Endodermal cell (in vitro differentiated cells): Measurements from ENCODE around the gene ZNF593OS. TPM values are rescaled to one million over a fixed set of nuclear protein-coding genes. Genes with fewer than 3 reads are reported as not detected.

Experiments used
- DNase-seq: peaks from one replicate; pipeline ENCODE4 v3.0.0-alpha.2; 2017
- H3K27ac ChIP-seq: 2 replicates; pipeline ENCODE4 v1.5.1; 2013; ENCODE audit warnings: mild to moderate bottlenecking, low read depth, low read length, moderate library complexity
- H3K27me3 ChIP-seq: 2 replicates; pipeline ENCODE4 v1.6.1; 2013; ENCODE audit warnings: mild to moderate bottlenecking, low read length, moderate library complexity; ENCODE audit not compliant: insufficient read depth, control insufficient read depth, poor library complexity, severe bottlenecking
- H3K36me3 ChIP-seq: 2 replicates; pipeline ENCODE4 v1.7.0; 2013; ENCODE audit warnings: mild to moderate bottlenecking, low read length, moderate library complexity; ENCODE audit not compliant: control insufficient read depth, insufficient read depth
- H3K4me1 ChIP-seq: one replicate; pipeline ENCODE4 v1.7.0; 2013; ENCODE audit warnings: low read length; ENCODE audit not compliant: control insufficient read depth, insufficient read depth
- H3K4me3 ChIP-seq: 2 replicates; pipeline ENCODE4 v1.5.1; 2013; ENCODE audit warnings: mild to moderate bottlenecking, low read length, moderate library complexity
- H3K9ac ChIP-seq: 2 replicates; pipeline ENCODE4 v1.6.1; 2013; ENCODE audit warnings: mild to moderate bottlenecking, low read length, moderate library complexity; ENCODE audit not compliant: poor library complexity, severe bottlenecking; ENCODE audit errors: extremely low read depth
- H3K9me3 ChIP-seq: 2 replicates; pipeline ENCODE4 v1.6.1; 2013; ENCODE audit warnings: mild to moderate bottlenecking, low read length, moderate library complexity; ENCODE audit not compliant: control insufficient read depth
- H3K27ac Mint-ChIP-seq: 2 replicates; pipeline ENCODE4 v1.8.0; 2020; ENCODE audit warnings: mixed read lengths
- H3K27me3 Mint-ChIP-seq: 2 replicates; pipeline ENCODE4 v1.8.0; 2021; ENCODE audit warnings: mild to moderate bottlenecking, mixed read lengths; ENCODE audit not compliant: insufficient read depth
- H3K36me3 Mint-ChIP-seq: 2 replicates; pipeline ENCODE4 v1.8.0; 2020; ENCODE audit warnings: low read depth, mixed read lengths
- H3K4me1 Mint-ChIP-seq: 2 replicates; pipeline ENCODE4 v1.8.0; 2020; ENCODE audit warnings: mixed read lengths
- H3K4me3 Mint-ChIP-seq: 2 replicates; pipeline ENCODE4 v1.8.0; 2020; ENCODE audit warnings: mild to moderate bottlenecking, moderate library complexity, mixed read lengths
- H3K9me3 Mint-ChIP-seq: 2 replicates; pipeline ENCODE4 v1.8.0; 2020; ENCODE audit warnings: mild to moderate bottlenecking, mixed read lengths
- WGBS, 2 experiments: methylation state at CpG; one replicate each; pipeline versions ENCODE4 v1.1.5 to v1.1.7; 2013; ENCODE audit warnings: missing lambda C conversion rate in 2 of 2, mixed read lengths in 1 of 2; ENCODE audit not compliant: insufficient coverage in 1 of 2, insufficient read length in 1 of 2; 5-methylcytosine and 5-hydroxymethylcytosine counted together
- total RNA-seq, 2 donors: library from RNA; stranded (reverse); fragmentation: NEBNext Ultra II Directional in 1 of 2; extraction: Animal tissue kit (Norgen Biotek cat#: 25700) in 1 of 2; gene quantifications; 2 replicates in 1 of 2; 3 replicates in 1 of 2; pipeline ENCODE4 v1.2.1, GENCODE V29; 2021
- TF ChIP-seq, protein P1 (sequence below): fragments of 200-600 bp; sonication (generic); conservative IDR thresholded peaks from 2 replicates; pipeline ENCODE4 v1.5.0; 2021; ENCODE audit warnings: antibody characterized with exemption, mild to moderate bottlenecking

ZNF593OS gene
- total RNA-seq, 2 donors from 2014 or later = not detected

DNA sequence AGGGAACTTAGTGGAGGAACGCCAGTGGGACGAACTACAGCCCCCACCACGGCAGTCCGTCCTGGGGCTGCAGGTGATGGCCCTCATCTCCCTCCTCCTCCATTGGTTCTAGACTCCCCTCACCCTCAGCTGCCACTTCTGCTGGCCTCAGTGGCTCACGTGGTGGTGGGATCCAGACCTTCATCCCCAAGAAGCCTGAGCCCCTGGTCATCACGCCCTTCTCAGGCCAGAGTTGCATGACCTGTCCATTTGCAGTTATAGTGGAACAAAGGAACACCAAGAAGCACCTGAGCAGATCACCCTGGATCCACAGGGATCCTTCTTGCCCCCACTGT lies 25.7 kb downstream of the ZNF593OS start:
- H3K27ac Mint-ChIP-seq = no peak overlapping the region
- no peak overlapping the region for H3K4me3 ChIP-seq
- H3K9me3 Mint-ChIP-seq = no peaks in the 10 kb centered on the region
- WGBS, 2 experiments = 67% methylated on average over 6 of the region's 6 CpGs
- DNase-seq = no peak
- peaks cover 55% of the 10 kb centered on the region for H3K27me3 Mint-ChIP-seq
- no peaks in the 10 kb centered on the region for H3K4me1 ChIP-seq
- no peaks in the 10 kb centered on the region for H3K4me1 Mint-ChIP-seq
- H3K9me3 ChIP-seq = no peaks in the 10 kb centered on the region
- no peak overlapping the region for H3K27ac ChIP-seq
- H3K9ac ChIP-seq = no peak overlapping the region
- TF ChIP-seq, protein P1, sequence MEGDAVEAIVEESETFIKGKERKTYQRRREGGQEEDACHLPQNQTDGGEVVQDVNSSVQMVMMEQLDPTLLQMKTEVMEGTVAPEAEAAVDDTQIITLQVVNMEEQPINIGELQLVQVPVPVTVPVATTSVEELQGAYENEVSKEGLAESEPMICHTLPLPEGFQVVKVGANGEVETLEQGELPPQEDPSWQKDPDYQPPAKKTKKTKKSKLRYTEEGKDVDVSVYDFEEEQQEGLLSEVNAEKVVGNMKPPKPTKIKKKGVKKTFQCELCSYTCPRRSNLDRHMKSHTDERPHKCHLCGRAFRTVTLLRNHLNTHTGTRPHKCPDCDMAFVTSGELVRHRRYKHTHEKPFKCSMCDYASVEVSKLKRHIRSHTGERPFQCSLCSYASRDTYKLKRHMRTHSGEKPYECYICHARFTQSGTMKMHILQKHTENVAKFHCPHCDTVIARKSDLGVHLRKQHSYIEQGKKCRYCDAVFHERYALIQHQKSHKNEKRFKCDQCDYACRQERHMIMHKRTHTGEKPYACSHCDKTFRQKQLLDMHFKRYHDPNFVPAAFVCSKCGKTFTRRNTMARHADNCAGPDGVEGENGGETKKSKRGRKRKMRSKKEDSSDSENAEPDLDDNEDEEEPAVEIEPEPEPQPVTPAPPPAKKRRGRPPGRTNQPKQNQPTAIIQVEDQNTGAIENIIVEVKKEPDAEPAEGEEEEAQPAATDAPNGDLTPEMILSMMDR = no peak
- peaks cover 9% of the 10 kb centered on the region for H3K27me3 ChIP-seq
- no peaks in the 10 kb centered on the region for H3K36me3 ChIP-seq
- H3K36me3 Mint-ChIP-seq = no peaks in the 10 kb centered on the region
- no peak overlapping the region for H3K4me3 Mint-ChIP-seq

DNA sequence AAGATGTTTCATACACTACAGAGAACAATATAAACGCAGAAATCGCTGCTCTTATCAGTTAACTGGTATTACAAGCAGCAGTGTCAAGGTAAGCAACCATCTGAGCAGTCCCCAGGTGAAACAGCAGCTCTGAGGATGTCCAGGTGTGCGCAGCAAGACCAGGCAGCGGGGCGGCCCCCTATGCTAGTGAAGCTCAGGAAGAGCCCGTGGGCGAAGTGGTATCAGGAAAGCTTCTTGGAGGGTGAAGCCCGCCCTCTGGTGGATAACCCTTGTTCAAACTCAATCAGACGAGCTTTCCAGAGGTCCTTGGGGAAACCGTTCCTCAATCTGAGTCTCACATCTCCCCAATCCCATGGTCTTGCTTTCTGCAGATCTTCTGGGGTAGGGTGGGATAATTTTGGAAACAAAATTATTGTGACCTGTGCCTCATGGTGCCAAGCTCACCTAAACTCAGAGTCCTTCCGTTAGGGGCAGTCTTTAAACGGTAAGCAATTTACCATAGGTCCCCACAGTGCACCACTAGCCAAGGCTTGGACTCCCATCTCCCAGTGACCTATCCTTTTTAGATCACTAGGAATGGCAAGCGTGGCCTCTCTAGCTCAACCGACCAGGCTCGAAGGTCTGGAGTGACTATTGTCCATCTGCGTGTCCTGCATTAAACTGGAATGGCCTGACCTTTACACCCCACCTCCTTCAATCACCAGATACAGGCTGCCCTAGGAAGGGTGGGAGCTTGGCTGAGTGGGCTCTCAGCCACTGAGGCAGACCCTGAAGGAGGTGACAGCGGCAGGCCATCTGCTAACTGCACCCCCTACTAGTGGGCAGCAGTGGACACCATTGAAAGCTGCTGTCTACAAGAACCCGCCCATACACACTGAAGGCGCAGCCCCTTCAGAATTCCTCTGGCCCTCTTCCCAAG lies 26.3 kb downstream of the ZNF593OS start:
- Mint-ChIP-seq H3K27me3 (peaks cover 51% of the 10 kb centered on the region), H3K36me3 (no peaks in the 10 kb centered on the region), H3K9me3 (no peaks in the 10 kb centered on the region), H3K27ac (no peak overlapping the region), H3K4me1 (no peaks in the 10 kb centered on the region), H3K4me3 (no peak overlapping the region)
- DNase-seq = peak; percentile 93
- Histone ChIP-seq H3K27ac (no peak overlapping the region), H3K9me3 (no peaks in the 10 kb centered on the region), H3K36me3 (no peaks in the 10 kb centered on the region), H3K4me3 (no peak overlapping the region), H3K27me3 (peaks cover 9% of the 10 kb centered on the region), H3K4me1 (no peaks in the 10 kb centered on the region), H3K9ac (no peak overlapping the region)
- 38 to 50% methylated on average over 4 to 19 of the region's 19 CpGs for WGBS, 2 experiments
- TF ChIP-seq, protein P1 = peak; percentile 87

DNA sequence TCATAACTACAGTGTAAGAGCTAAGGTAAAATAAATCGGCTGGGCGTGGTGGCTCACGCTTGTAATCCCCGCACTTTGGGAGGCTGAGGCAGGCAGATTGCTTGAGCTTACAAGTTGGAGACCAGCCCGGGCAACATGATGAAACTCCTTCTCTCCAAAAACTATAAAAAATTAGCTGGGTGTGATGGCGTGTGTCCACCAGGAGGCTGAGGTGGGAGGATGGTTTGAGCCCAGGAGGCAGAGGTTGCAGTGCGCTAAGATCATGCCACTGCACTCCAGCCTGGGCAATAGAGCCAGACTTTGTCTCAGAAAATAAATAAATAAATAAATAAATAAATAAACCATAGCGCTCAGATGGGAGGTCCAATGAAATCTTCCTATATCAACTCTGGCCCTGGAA lies 29.5 kb downstream of the ZNF593OS start:
- WGBS, 2 experiments = 91 to 92% methylated on average over 4 to 8 of the region's 8 CpGs
- H3K4me3 Mint-ChIP-seq = no peak overlapping the region
- H3K9me3 Mint-ChIP-seq = no peaks in the 10 kb centered on the region

More for the DNA sequence above, 29.5 kb downstream of the ZNF593OS start:
- no peak overlapping the region for H3K27ac ChIP-seq
- TF ChIP-seq, protein P1 = peak; percentile 29
- no peak overlapping the region for H3K4me3 ChIP-seq
- no peaks in the 10 kb centered on the region for H3K9me3 ChIP-seq
- H3K36me3 ChIP-seq = no peaks in the 10 kb centered on the region
- Mint-ChIP-seq H3K4me1 (peaks cover 6% of the 10 kb centered on the region), H3K27me3 (peaks cover 25% of the 10 kb centered on the region), H3K36me3 (no peaks in the 10 kb centered on the region), H3K27ac (no peak overlapping the region)
- DNase-seq = no peak
- H3K27me3 ChIP-seq = peaks cover 9% of the 10 kb centered on the region
- no peak overlapping the region for H3K9ac ChIP-seq
- H3K4me1 ChIP-seq = no peaks in the 10 kb centered on the region
